HG02610 (cell line): ENCODE measurements around the gene ASIC2.

Experiments used
- ATAC-seq: cut with Tn5 transposase; IDR thresholded peaks from one replicate; pipeline ENCODE4 v1.9.1; 2021; ENCODE audit warnings: mild to moderate bottlenecking, moderate library complexity; ENCODE audit not compliant: unreplicated experiment

Gene ASIC2

GRCh38 chr17:33290253-33290652, 2.8 kb downstream of the ASIC2 start:
- ATAC-seq = no peak

DNA sequence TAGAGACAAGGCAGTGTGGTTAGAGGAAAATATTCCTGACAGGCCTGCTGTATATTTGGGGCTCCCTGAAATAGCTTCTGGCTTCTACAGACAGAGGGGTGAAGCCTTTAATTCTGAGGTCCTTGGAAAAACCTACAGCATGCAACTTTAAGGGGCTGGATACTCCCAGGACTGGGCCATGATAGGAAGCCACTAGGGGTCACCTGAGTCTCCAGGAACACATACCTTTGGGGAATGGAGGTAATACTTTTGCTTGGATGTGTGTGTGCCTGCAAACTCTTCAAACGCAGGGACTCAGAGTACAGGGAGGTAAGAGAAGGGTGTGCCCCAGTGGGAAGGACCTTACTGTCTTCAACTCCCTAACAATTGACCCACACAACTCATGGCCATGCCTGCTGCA, 4.1 kb downstream of the ASIC2 start:
- ATAC-seq = no peak

DNA sequence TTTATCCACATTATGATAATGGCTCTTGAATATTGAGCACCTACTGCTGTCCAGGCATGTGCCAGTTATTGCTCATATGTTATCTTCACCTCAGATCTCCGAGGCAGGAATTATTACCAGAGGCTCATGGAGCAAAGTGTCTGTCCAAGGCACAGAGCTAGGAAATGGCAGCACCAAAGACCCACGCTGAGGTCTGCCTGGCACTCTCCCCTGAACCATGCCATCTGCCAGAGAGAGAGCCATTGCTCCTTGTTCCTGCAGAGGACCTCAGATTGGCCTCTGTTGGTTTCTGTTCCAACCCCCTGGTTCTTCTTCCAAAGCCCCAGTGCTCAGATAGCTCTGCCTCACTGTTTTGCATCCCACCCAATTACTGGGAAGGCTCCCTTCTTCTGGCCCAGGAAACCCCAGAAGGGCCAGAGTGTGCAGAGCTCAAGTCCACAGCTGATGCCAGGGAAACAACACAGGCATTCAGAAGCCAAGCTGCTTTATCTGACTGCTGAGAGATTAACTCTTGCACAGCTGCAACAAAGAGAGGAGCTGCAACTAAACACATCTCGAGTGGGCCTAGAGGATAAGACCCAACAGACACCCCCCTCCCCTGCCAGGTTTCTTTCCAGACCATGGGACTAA, 5.9 kb downstream of the ASIC2 start:
- no peak for ATAC-seq

DNA sequence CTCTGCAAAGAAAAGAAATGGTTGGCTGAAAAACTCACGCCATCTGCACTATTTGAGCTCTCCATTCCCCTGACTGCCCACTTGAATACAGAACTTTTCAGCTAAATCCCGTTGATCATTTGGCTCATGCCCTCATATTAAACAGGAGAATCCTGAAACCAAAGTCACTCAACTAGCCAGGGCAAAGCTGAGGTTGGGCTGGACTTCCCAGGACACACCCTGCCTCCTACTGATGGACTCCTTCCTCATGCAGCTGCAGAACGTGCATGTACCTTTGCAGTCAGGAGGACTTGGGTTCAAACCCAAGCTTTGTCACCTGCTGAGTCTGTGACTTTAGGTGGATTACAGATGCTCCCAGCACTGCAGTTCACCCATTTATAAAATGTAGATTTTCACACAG, 7.7 kb downstream of the ASIC2 start:
- ATAC-seq = no peak

- ATAC-seq = no peak
Measured at GRCh38 chr17:33284022-33284421, 9.1 kb downstream of the ASIC2 start.

GRCh38 chr17:33280162-33280943, 12.7 kb downstream of the ASIC2 start:
- ATAC-seq = no peak

- ATAC-seq = no peak
Measured at GRCh38 chr17:33277436-33278100, 15.5 kb downstream of the ASIC2 start.

GRCh38 chr17:33273743-33274410, 19.2 kb downstream of the ASIC2 start:
- ATAC-seq = no peak

DNA sequence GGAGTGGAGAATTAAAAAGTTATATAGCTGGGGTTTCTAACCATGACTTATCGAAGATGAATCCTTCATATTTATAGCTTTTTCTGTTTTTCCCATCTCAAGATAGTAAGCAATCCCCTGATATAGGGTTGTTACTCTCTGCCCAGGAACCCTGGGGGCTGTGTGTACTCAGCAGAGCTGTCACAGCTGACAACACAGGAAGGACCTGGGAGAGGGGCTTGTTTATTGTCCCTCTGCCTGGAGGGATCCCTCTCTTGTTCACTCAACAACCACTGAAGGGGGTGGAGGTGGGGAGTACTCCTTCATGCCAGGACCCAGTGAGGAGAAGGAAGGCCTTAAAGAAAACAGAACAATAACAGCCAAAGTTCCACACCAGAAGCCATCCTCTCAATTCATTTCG, 19.8 kb downstream of the ASIC2 start:
- no peak for ATAC-seq

DNA sequence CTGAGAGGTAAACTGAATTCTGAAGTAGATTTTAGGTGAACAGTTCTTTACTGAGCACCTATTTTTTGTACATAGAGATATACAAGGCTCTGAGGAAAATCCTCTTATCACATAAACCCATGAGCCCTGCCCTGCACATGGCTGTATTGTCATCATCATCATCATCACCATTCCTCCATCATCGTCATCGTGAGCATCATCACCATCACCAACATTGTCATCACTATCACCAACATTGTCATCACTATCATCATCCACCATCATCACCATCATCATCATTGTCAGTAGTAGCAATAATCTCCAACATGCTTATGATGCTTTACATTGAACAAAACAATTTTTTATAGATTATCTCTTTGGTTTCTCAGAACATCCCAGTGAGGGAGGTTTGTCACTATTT, 20.7 kb downstream of the ASIC2 start:
- no peak for ATAC-seq

DNA sequence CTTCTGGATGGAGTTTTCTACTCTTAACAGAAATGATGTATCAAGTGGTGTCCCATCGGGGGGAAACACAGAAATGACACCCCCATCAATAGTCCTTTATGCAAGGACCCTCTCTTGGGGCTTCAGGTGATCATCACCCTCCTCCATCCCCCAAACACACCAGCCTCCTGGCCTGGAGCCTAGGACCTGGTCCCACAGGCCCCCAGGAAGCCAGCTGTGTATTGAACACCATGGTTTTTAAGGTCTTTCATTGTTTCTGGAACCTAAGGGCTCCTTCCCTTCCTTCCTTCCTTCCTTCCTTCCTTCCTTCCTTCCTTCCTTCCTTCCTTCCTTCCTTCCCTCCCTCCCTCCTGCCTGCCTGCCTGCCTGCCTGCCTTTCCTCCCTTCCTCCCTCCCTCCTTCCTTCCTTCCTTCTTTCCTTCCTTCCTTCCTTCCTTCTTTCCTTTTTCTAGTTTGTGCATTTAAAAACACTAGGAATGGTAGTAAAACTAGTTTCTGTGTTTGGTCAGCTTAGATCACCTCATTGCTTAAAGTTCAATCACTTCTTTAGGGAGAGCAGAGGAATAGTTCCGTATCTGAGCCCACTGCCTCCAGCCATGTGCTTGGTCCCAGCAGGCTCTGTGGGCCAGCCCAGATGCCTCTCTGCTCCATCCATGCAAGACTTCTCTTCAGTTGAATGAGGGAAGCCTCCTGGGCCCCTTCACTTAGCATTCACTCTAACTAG, 23.6 kb downstream of the ASIC2 start:
- no peak for ATAC-seq

DNA sequence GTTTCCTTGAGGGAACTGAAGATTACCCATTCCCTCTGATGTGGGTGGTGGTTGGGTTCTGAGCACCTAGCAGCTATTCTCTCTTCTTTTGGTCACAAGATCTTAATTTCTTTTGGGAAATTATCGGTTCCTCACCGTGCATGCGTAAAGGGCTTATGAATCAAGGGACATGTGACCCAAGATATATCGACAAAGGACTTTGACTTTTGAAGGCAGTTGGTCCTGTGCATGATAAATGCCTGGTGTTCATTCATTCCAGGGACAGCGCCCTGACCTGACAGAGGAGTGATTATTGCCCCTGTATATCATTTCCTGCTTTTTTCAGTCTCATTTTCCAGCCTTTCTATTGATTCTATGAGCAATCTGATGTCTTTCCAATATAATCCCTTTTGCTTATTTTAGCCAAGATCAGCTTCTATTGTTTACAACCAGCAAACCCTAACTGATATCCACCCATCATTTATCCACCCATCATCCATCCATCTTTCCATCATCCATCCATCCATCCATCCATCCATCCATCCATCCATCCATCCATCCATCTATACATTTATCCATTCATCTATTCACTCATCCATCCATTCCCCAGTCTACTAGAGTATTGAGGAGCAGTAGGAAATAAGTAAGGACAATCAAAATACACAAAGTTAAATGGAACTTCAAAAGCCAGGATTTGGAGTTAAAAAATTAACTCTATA, 25.1 kb downstream of the ASIC2 start:
- ATAC-seq = no peak

- no peak for ATAC-seq
Measured at GRCh38 chr17:33267271-33267790, 25.8 kb downstream of the ASIC2 start.

DNA sequence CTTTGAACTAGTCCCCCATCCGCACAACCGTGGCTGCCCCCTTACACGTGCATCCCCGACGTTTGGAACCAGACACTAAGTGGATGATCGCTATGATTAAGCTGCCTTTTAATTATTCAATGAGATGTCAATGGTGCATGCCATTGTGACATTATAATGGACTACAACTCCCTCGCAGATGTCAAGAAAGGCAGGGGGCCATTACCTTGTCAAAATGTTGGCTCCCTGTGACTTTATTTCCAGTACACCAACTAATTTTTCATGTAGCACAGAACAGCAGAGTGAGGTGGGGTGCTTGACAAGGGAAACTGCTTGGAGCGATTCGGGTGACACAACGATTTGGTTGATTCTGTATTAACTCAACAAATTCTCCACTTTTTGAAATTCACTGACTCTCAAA, 26.5 kb downstream of the ASIC2 start:
- ATAC-seq = no peak

- ATAC-seq = no peak
Measured at GRCh38 chr17:33266116-33266515, 27.0 kb downstream of the ASIC2 start.

- ATAC-seq = no peak
Measured at GRCh38 chr17:33263396-33263795, 29.7 kb downstream of the ASIC2 start.

- ATAC-seq = no peak
Measured at GRCh38 chr17:33262266-33263123, 30.6 kb downstream of the ASIC2 start.

DNA sequence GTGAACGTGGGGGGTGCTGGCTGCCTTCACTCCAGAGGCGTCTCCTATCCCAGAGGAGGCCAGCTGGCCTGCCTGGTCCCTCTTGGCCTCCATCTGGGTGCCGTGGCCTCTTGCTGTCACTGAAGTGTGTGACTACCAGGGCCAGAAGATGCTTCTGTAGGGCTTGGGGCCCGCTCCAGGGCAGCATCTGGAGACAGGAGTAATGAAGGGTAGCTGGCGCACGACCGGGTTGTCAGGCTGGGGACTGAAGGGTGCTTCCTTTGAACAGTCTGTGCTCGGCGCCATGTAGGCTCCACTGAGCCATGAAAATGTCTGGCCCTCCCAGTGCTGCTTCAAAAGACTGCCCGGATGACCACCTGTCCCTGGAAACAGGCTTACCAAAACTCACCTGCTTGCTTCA, 31.3 kb downstream of the ASIC2 start:
- ATAC-seq = no peak

DNA sequence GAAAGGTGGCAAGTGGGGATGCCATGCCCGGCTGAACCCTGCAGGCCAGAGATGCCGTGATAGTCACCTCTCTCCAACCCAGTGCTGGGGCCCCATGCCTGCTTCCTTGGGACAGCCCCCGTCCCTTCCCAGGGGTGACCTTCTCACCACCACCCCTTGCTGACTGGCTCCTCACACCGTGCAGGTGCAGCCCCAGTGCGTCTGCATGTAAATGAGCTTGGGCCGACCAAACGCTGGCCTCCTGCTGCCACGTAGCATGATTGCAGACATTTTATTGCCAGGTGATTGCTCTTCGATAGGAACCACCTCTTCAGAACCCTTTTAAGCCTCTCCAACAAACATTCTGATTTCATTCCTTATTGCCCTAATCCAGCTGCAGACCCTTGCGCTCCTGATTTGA, 32.5 kb downstream of the ASIC2 start:
- ATAC-seq = no peak
